Left lung (tissue), 10 donors: ENCODE data around the gene MOB1B. TPM values are rescaled to one million over a fixed set of nuclear protein-coding genes. Genes with fewer than 3 reads are reported as not detected.

Experiments
- ATAC-seq: fragments of 200-7000 bp; cut with Tn5 transposase; one replicate; pipeline ENCODE4 v1.9.1; 2020; ENCODE audit warnings: moderate library complexity
- DNase-seq, 4 donors: peaks; one replicate each; pipeline ENCODE4 v3.0.0-alpha.2; 2013 to 2020
- H3K27ac ChIP-seq, 2 donors: fragments of 200-600 bp; sonication (generic) in 1 of 2; one replicate each; pipeline versions ENCODE4 v1.5.0 to v1.8.0; 2020 to 2021
- H3K27me3 ChIP-seq, 2 donors: fragments of 200-600 bp; sonication (generic) in 1 of 2; one replicate each; pipeline versions ENCODE4 v1.5.0 to v1.8.0; 2020 to 2021
- H3K36me3 ChIP-seq, 2 donors: fragments of 200-600 bp; sonication (generic) in 1 of 2; one replicate each; pipeline versions ENCODE4 v1.5.0 to v1.8.0; 2020 to 2021
- H3K4me1 ChIP-seq, 2 donors: fragments of 200-600 bp; one replicate each; pipeline ENCODE4 v1.8.0; 2021
- H3K4me3 ChIP-seq, 2 donors: fragments of 200-600 bp; sonication (generic) in 1 of 2; one replicate each; pipeline versions ENCODE4 v1.5.0 to v1.8.0; 2020 to 2021; ENCODE audit warnings: mild to moderate bottlenecking in 1 of 2
- H3K9me3 ChIP-seq, 2 donors: fragments of 200-600 bp; sonication (generic) in 1 of 2; one replicate each; pipeline versions ENCODE4 v1.5.0 to v1.8.0; 2020 to 2021
- intact Hi-C, 2 donors: fragments of 100-400 bp; cut with DNase I; formaldehyde crosslinking; loops; one replicate each; pipeline versions ENCODE4 v1.11.2 to v1.14.2; 2022
- polyA plus RNA-seq, 6 donors: library from polyadenylated mRNA; unstranded; fragments of 120-200 nt; gene quantifications; one replicate each; pipeline ENCODE4 v1.2.1, GENCODE V29; 2013; ENCODE audit not compliant: insufficient read length in 6 of 6
- total RNA-seq, 2 donors: library from RNA; stranded (reverse); fragmentation: NEBNext Ultra II Directional; extraction: Animal tissue kit (Norgen Biotek cat#: 25700); gene quantifications; one replicate each; pipeline ENCODE4 v1.2.1, GENCODE V29; 2021
- TF ChIP-seq, protein P1 (sequence below), 2 donors: fragments of 200-600 bp; sonication (generic) in 1 of 2; IDR thresholded peaks; one replicate each; pipeline versions ENCODE4 v1.5.0 to v1.8.0; 2021; ENCODE audit warnings: antibody characterized with exemption in 2 of 2
- donor health status: DM: no; HTN: yes; CAD: no.
- donor health status: DM: no; HTN: no; CAD: no.

MOB1B gene
- total and polyA plus RNA-seq, 8 donors, result 28.3 to 51.3 (median 45.6) TPM

DNA sequence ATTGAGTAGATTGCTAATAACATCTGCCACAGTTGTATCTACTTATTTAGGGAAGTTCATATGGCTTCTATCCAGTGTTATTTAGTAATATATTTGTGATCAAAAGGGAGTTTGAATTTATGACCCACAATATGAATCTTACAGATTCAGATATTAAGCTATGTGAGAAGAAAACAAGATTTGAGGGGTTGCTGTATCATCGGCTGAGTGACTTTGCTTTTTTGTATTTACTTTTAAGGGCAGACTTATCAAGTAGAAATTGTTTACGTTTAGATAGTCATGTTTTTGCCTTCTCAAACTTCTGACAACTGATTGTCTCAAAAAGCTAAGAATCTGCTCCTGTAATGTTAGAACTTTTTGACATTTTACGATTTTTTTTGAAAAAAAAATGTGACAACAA lies 74.1 kb downstream of the MOB1B start:
- intact Hi-C loops, result no loop called here
- Histone ChIP-seq H3K36me3 (peaks cover 3 to 5% of the 10 kb centered on the region in 2 donors), H3K4me3 (no peak overlapping the region), H3K9me3 (no peaks in the 10 kb centered on the region), H3K27me3 (no peaks in the 10 kb centered on the region), H3K27ac (no peak overlapping the region), H3K4me1 (peaks cover 0 to 12% of the 10 kb centered on the region in 2 donors)
- ATAC-seq, result no peak
- TF ChIP-seq, protein P1, sequence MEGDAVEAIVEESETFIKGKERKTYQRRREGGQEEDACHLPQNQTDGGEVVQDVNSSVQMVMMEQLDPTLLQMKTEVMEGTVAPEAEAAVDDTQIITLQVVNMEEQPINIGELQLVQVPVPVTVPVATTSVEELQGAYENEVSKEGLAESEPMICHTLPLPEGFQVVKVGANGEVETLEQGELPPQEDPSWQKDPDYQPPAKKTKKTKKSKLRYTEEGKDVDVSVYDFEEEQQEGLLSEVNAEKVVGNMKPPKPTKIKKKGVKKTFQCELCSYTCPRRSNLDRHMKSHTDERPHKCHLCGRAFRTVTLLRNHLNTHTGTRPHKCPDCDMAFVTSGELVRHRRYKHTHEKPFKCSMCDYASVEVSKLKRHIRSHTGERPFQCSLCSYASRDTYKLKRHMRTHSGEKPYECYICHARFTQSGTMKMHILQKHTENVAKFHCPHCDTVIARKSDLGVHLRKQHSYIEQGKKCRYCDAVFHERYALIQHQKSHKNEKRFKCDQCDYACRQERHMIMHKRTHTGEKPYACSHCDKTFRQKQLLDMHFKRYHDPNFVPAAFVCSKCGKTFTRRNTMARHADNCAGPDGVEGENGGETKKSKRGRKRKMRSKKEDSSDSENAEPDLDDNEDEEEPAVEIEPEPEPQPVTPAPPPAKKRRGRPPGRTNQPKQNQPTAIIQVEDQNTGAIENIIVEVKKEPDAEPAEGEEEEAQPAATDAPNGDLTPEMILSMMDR (IDR thresholded peaks at IDR 0.05), result no peak
- DNase-seq, result no peak

GRCh38 chr4:70979445-70980008 lies 77.4 kb downstream of the MOB1B start:
- DNase-seq (no peak), ATAC-seq (no peak)
- Histone ChIP-seq H3K36me3 (peaks cover 0 to 3% of the 10 kb centered on the region in 2 donors), H3K4me1 (peaks cover 0 to 12% of the 10 kb centered on the region in 2 donors), H3K4me3 (no peak overlapping the region), H3K27me3 (no peaks in the 10 kb centered on the region), H3K27ac (no peak overlapping the region), H3K9me3 (no peaks in the 10 kb centered on the region)
- TF ChIP-seq, protein P1 (IDR thresholded peaks at IDR 0.05), result no peak
- intact Hi-C loops, result no loop called here

- Histone ChIP-seq H3K4me1 (peaks cover 0 to 12% of the 10 kb centered on the region in 2 donors), H3K4me3 (no peak overlapping the region), H3K9me3 (no peaks in the 10 kb centered on the region), H3K27ac (no peak overlapping the region), H3K27me3 (no peaks in the 10 kb centered on the region), H3K36me3 (peaks cover 0 to 3% of the 10 kb centered on the region in 2 donors)
- TF ChIP-seq, protein P1 (IDR thresholded peaks at IDR 0.05), result no peak
- intact Hi-C loops, result no loop called here
- no peak for ATAC-seq
- no peak for DNase-seq
These were observed 78.0 kb downstream of the MOB1B start for GRCh38 chr4:70980196-70980595.

DNA sequence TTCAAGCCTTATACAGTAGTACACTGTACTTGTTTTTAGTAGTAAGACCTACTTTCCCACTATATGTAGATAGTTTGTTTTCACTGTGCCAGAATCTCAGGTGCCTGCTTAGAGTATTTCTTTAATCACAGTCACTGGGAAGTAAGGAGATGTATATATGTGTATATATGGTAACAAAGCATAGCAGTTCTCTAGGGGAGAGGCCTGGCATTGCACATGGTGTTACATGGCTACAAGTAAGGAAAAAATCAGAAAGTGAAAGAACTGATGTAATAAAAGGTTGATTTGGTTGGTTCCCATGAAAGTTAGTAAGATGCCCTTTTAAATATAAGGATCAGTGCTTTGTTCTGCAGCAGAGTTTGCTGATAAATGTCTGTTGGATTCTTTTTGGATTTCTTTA lies 81.9 kb downstream of the MOB1B start:
- Histone ChIP-seq H3K4me1 (peaks cover 0 to 12% of the 10 kb centered on the region in 2 donors), H3K4me3 (no peak overlapping the region), H3K27ac (no peak overlapping the region), H3K27me3 (no peaks in the 10 kb centered on the region), H3K9me3 (no peaks in the 10 kb centered on the region), H3K36me3 (no peaks in the 10 kb centered on the region)
- no peak for ATAC-seq
- intact Hi-C loops, result no loop called here
- TF ChIP-seq, protein P1 (IDR thresholded peaks at IDR 0.05), result no peak
- DNase-seq, result no peak

GRCh38 chr4:70984589-70984988 lies 82.4 kb downstream of the MOB1B start:
- ATAC-seq, result no peak
- no peak overlapping the region for H3K27ac ChIP-seq
- no peaks in the 10 kb centered on the region for H3K36me3 ChIP-seq
- TF ChIP-seq, protein P1 (IDR thresholded peaks at IDR 0.05), result no peak
- peaks cover 0 to 8% of the 10 kb centered on the region in 2 donors for H3K4me1 ChIP-seq
- no peak overlapping the region for H3K4me3 ChIP-seq
- H3K9me3 ChIP-seq, result no peaks in the 10 kb centered on the region
- no peak for DNase-seq
- intact Hi-C loops, result no loop called here
- no peaks in the 10 kb centered on the region for H3K27me3 ChIP-seq
